22Rv1 (cell line): ENCODE measurements around the gene ZDHHC11.

Experiments
- ZFX ChIP-seq: fragments of 450-650 bp; IDR thresholded peaks from 2 replicates; pipeline ENCODE4 v1.6.1; 2017; ENCODE audit warnings: antibody characterized with exemption, borderline replicate concordance
- TF ChIP-seq, protein P1 (sequence below): fragments of 450-650 bp; IDR thresholded peaks from 2 replicates; pipeline ENCODE4 v1.5.1; 2017; ENCODE audit warnings: mild to moderate bottlenecking

- TF ChIP-seq, protein P1, sequence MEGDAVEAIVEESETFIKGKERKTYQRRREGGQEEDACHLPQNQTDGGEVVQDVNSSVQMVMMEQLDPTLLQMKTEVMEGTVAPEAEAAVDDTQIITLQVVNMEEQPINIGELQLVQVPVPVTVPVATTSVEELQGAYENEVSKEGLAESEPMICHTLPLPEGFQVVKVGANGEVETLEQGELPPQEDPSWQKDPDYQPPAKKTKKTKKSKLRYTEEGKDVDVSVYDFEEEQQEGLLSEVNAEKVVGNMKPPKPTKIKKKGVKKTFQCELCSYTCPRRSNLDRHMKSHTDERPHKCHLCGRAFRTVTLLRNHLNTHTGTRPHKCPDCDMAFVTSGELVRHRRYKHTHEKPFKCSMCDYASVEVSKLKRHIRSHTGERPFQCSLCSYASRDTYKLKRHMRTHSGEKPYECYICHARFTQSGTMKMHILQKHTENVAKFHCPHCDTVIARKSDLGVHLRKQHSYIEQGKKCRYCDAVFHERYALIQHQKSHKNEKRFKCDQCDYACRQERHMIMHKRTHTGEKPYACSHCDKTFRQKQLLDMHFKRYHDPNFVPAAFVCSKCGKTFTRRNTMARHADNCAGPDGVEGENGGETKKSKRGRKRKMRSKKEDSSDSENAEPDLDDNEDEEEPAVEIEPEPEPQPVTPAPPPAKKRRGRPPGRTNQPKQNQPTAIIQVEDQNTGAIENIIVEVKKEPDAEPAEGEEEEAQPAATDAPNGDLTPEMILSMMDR = no peak
- no peak for TF ChIP-seq ZFX
These were observed 32.8 kb upstream of the ZDHHC11 start for GRCh38 chr5:883475-884181.
